Astrocyte (in vitro differentiated cells and primary cell): ENCODE results near the gene STON1. TPM values are rescaled to one million over a fixed set of nuclear protein-coding genes. Genes with fewer than 3 reads are reported as not detected.

Source experiments
- DNase-seq: peaks from one replicate; pipeline ENCODE4 v3.0.0-alpha.2; 2010; ENCODE audit warnings: low read depth
- FAIRE-seq: peaks from 2 replicates; lab custom pipeline; 2011; peaks lifted over from hg19 to GRCh38; lab: Jason Lieb, UNC
- H2AFZ ChIP-seq: 2 replicates; pipeline ENCODE4 v1.6.0; 2012; ENCODE audit warnings: low read depth, low read length, inconsistent platforms
- H3K27ac ChIP-seq: 2 replicates; pipeline ENCODE4 v1.5.1; 2011; ENCODE audit warnings: low read depth, low read length, inconsistent platforms
- H3K27me3 ChIP-seq: 2 replicates; pipeline ENCODE4 v1.6.0; 2011; ENCODE audit warnings: low read length, inconsistent platforms; ENCODE audit not compliant: insufficient read depth
- H3K36me3 ChIP-seq: 2 replicates; pipeline ENCODE4 v1.5.1; 2011; ENCODE audit warnings: low read length, inconsistent platforms; ENCODE audit not compliant: insufficient read depth
- H3K4me1 ChIP-seq: 2 replicates; pipeline ENCODE4 v1.5.1; 2011; ENCODE audit warnings: low read length, inconsistent platforms; ENCODE audit not compliant: insufficient read depth
- H3K4me2 ChIP-seq: 2 replicates; pipeline ENCODE4 v1.6.0; 2012; ENCODE audit warnings: low read length, inconsistent platforms
- H3K4me3 ChIP-seq: 2 replicates; pipeline ENCODE4 v1.5.1; 2011; ENCODE audit warnings: low read depth, mild to moderate bottlenecking, low read length, inconsistent platforms; ENCODE audit not compliant: insufficient read depth
- H3K79me2 ChIP-seq: 2 replicates; pipeline ENCODE4 v1.6.0; 2012; ENCODE audit warnings: mild to moderate bottlenecking, low read length, inconsistent platforms; ENCODE audit not compliant: insufficient read depth
- H3K9ac ChIP-seq: 2 replicates; pipeline ENCODE4 v1.6.0; 2012; ENCODE audit warnings: mild to moderate bottlenecking, low read length, inconsistent platforms
- H3K9me3 ChIP-seq: 2 replicates; pipeline ENCODE4 v1.5.1; 2012; ENCODE audit warnings: low read depth, mild to moderate bottlenecking, low read length, inconsistent platforms; ENCODE audit not compliant: insufficient read depth
- H4K20me1 ChIP-seq: 2 replicates; pipeline ENCODE4 v1.6.0; 2012; ENCODE audit warnings: low read length, inconsistent platforms; ENCODE audit not compliant: insufficient read depth
- H3K27ac Mint-ChIP-seq: one replicate; pipeline ENCODE4 v1.8.0; 2021; ENCODE audit warnings: mild to moderate bottlenecking, mixed read lengths; ENCODE audit not compliant: unreplicated experiment
- H3K27me3 Mint-ChIP-seq: one replicate; pipeline ENCODE4 v1.8.0; 2021; ENCODE audit warnings: low read depth, mixed read lengths; ENCODE audit not compliant: unreplicated experiment
- H3K36me3 Mint-ChIP-seq: one replicate; pipeline ENCODE4 v1.8.0; 2021; ENCODE audit warnings: low read depth, mixed read lengths; ENCODE audit not compliant: unreplicated experiment
- H3K4me1 Mint-ChIP-seq: one replicate; pipeline ENCODE4 v1.8.0; 2021; ENCODE audit warnings: low read depth, mixed read lengths; ENCODE audit not compliant: unreplicated experiment
- H3K4me3 Mint-ChIP-seq: one replicate; pipeline ENCODE4 v1.8.0; 2021; ENCODE audit warnings: mild to moderate bottlenecking, moderate library complexity, mixed read lengths; ENCODE audit not compliant: unreplicated experiment
- H3K9me3 Mint-ChIP-seq: one replicate; pipeline ENCODE4 v1.8.0; 2021; ENCODE audit warnings: mild to moderate bottlenecking, mixed read lengths; ENCODE audit not compliant: unreplicated experiment
- CTCF ChIP-seq: IDR thresholded peaks from 2 replicates; pipeline ENCODE4 v1.5.1; 2011; ENCODE audit warnings: low read depth, mild to moderate bottlenecking, inconsistent platforms, low read length, moderate library complexity; ENCODE audit not compliant: insufficient read depth
- EZH2 ChIP-seq: IDR thresholded peaks from 2 replicates; pipeline ENCODE4 v1.6.1; 2012; ENCODE audit warnings: mild to moderate bottlenecking, low read length, inconsistent platforms; ENCODE audit not compliant: insufficient read depth
- total RNA-seq: library from RNA; stranded (reverse); gene quantifications from 2 replicates; pipeline ENCODE4 v1.2.1, GENCODE V29; 2021

Gene STON1
- total RNA-seq, 1 donor from 2014 or later, result 7.3 TPM

- H2AFZ ChIP-seq, result no peak overlapping the region
Observed at GRCh38 chr2:48597492-48597891, 67.5 kb downstream of the STON1 start.

GRCh38 chr2:48600204-48600813 is 70.4 kb downstream of the STON1 start:
- Histone ChIP-seq H3K27ac (peak overlapping the region; percentile 60), H3K9ac (peak overlapping the region; percentile 37), H2AFZ (no peak overlapping the region), H3K27me3 (no peaks in the 10 kb centered on the region), H3K4me1 (peaks cover 14% of the 10 kb centered on the region), H3K9me3 (no peaks in the 10 kb centered on the region), H3K36me3 (no peaks in the 10 kb centered on the region), H3K4me3 (no peak overlapping the region), H4K20me1 (no peaks in the 10 kb centered on the region), H3K79me2 (no peaks in the 10 kb centered on the region), H3K4me2 (peak overlapping the region; percentile 51)
- Mint-ChIP-seq H3K9me3 (no peaks in the 10 kb centered on the region), H3K4me1 (no peaks in the 10 kb centered on the region), H3K27me3 (no peaks in the 10 kb centered on the region), H3K27ac (no peak overlapping the region), H3K4me3 (no peak overlapping the region), H3K36me3 (no peaks in the 10 kb centered on the region)
- FAIRE-seq, result no peak
- DNase-seq, result peak; percentile 14
- TF ChIP-seq CTCF, result peak; percentile 74
- no peak for TF ChIP-seq EZH2

More at GRCh38 chr2:48597492-48597891, 67.5 kb downstream of the STON1 start:
- no peak for DNase-seq
- no peaks in the 10 kb centered on the region for H4K20me1 ChIP-seq
- Mint-ChIP-seq H3K4me1 (no peaks in the 10 kb centered on the region), H3K4me3 (no peak overlapping the region), H3K27ac (no peak overlapping the region), H3K9me3 (no peaks in the 10 kb centered on the region), H3K27me3 (no peaks in the 10 kb centered on the region), H3K36me3 (no peaks in the 10 kb centered on the region)
- no peak overlapping the region for H3K27ac ChIP-seq
- no peak overlapping the region for H3K4me3 ChIP-seq
- no peak overlapping the region for H3K9ac ChIP-seq
- TF ChIP-seq EZH2 (no peak), CTCF (no peak)
- peaks cover 14% of the 10 kb centered on the region for H3K4me1 ChIP-seq
- no peak for FAIRE-seq
- no peak overlapping the region for H3K4me2 ChIP-seq
- no peaks in the 10 kb centered on the region for H3K27me3 ChIP-seq
- no peaks in the 10 kb centered on the region for H3K79me2 ChIP-seq
- no peaks in the 10 kb centered on the region for H3K9me3 ChIP-seq
- H3K36me3 ChIP-seq, result no peaks in the 10 kb centered on the region

GRCh38 chr2:48600917-48601316 is 71.0 kb downstream of the STON1 start:
- Mint-ChIP-seq H3K4me1 (no peaks in the 10 kb centered on the region), H3K27ac (no peak overlapping the region), H3K36me3 (no peaks in the 10 kb centered on the region), H3K4me3 (no peak overlapping the region), H3K27me3 (no peaks in the 10 kb centered on the region), H3K9me3 (no peaks in the 10 kb centered on the region)
- Histone ChIP-seq H4K20me1 (no peaks in the 10 kb centered on the region), H3K4me2 (peak overlapping the region; percentile 51), H2AFZ (no peak overlapping the region), H3K79me2 (no peaks in the 10 kb centered on the region), H3K9me3 (no peaks in the 10 kb centered on the region), H3K27ac (peak overlapping the region; percentile 60), H3K9ac (peak overlapping the region; percentile 37), H3K27me3 (no peaks in the 10 kb centered on the region), H3K4me1 (peaks cover 14% of the 10 kb centered on the region), H3K4me3 (no peak overlapping the region), H3K36me3 (no peaks in the 10 kb centered on the region)
- DNase-seq (peak; percentile 83), FAIRE-seq (peak; percentile 56)
- TF ChIP-seq CTCF, result no peak
